Activated naive CD4-positive, alpha-beta T cell treated with anti-CD3 and anti-CD28 coated beads, Interleukin-2, amount 10 ng/mL, durations not matched to agents 7 days and 5 days (primary cell): Measurements from ENCODE around the gene OR1N1.
"Not testable (repeated sequence)": the region's sequence is repeated elsewhere in the genome, so short reads cannot be mapped to it uniquely, and the experiment has no call there.

Experiments used
- CTCF ChIA-PET: fragments of 350-600 bp; sonication (Branson Sonifier 250); formaldehyde crosslinking; loops from one replicate; lab custom pipeline; 2021; ENCODE audit warnings: antibody characterized with exemption; lab: Charles Lee
- DNase-seq: peaks from one replicate; pipeline ENCODE4 v3.0.0-alpha.2; 2020
- H3K27ac Mint-ChIP-seq: one replicate; pipeline ENCODE4 v1.8.0; 2021; ENCODE audit warnings: mild to moderate bottlenecking, moderate library complexity, mixed read lengths
- H3K27me3 Mint-ChIP-seq: one replicate; pipeline ENCODE4 v1.8.0; 2021; ENCODE audit warnings: mild to moderate bottlenecking, mixed read lengths
- H3K36me3 Mint-ChIP-seq: one replicate; pipeline ENCODE4 v1.8.0; 2021; ENCODE audit warnings: mixed read lengths
- H3K4me1 Mint-ChIP-seq: one replicate; pipeline ENCODE4 v1.8.0; 2021; ENCODE audit warnings: mixed read lengths
- H3K4me3 Mint-ChIP-seq: one replicate; pipeline ENCODE4 v1.8.0; 2021; ENCODE audit warnings: mild to moderate bottlenecking, moderate library complexity, mixed read lengths
- H3K9me3 Mint-ChIP-seq: one replicate; pipeline ENCODE4 v1.8.0; 2021; ENCODE audit warnings: mixed read lengths

The OR1N1 gene

GRCh38 chr9:122527193-122527592 is at the start of gene OR1N1:
Gene OR1N1, minus strand, starts transcription at chr9:122527293. Its CDS starts 0 bp downstream, at chr9:122527293.
- Mint-ChIP-seq H3K36me3 (no peaks in the 10 kb centered on the region), H3K4me1 (no peaks in the 10 kb centered on the region), H3K4me3 (no peak within 1 kb of the TSS), H3K27ac (no peak within 1 kb of the TSS), H3K9me3 (no peaks in the 10 kb centered on the region), H3K27me3 (peaks cover 8% of the 10 kb centered on the region)
- DNase-seq: no peak
- CTCF ChIA-PET: no interaction called here

GRCh38 chr9:122572456-122572855 is 45.4 kb upstream of the OR1N1 start:
- Mint-ChIP-seq H3K4me3 (no peak overlapping the region), H3K4me1 (no peaks in the 10 kb centered on the region), H3K36me3 (no peaks in the 10 kb centered on the region), H3K27ac (no peak overlapping the region), H3K27me3 (peaks cover 3% of the 10 kb centered on the region), H3K9me3 (no peaks in the 10 kb centered on the region)
- CTCF ChIA-PET: no interaction called here
- no peak for DNase-seq

GRCh38 chr9:122567901-122568300 is 40.8 kb upstream of the OR1N1 start:
- no peaks in the 10 kb centered on the region for H3K9me3 Mint-ChIP-seq
- H3K27me3 Mint-ChIP-seq: peaks cover 1% of the 10 kb centered on the region
- no peak overlapping the region for H3K4me3 Mint-ChIP-seq
- CTCF ChIA-PET: no interaction called here
- no peak for DNase-seq
- H3K36me3 Mint-ChIP-seq: no peaks in the 10 kb centered on the region
- no peaks in the 10 kb centered on the region for H3K4me1 Mint-ChIP-seq
- no peak overlapping the region for H3K27ac Mint-ChIP-seq

- Mint-ChIP-seq H3K4me1 (no peaks in the 10 kb centered on the region), H3K27me3 (no peaks in the 10 kb centered on the region), H3K27ac (no peak overlapping the region), H3K36me3 (no peaks in the 10 kb centered on the region), H3K9me3 (no peaks in the 10 kb centered on the region), H3K4me3 (no peak overlapping the region)
- CTCF ChIA-PET: no interaction called here
- no peak for DNase-seq
Measured at GRCh38 chr9:122562134-122562760, 35.2 kb upstream of the OR1N1 start.

GRCh38 chr9:122561446-122561845 is 34.4 kb upstream of the OR1N1 start:
- Mint-ChIP-seq H3K4me3 (no peak overlapping the region), H3K27ac (no peak overlapping the region), H3K9me3 (no peaks in the 10 kb centered on the region), H3K27me3 (no peaks in the 10 kb centered on the region), H3K4me1 (no peaks in the 10 kb centered on the region), H3K36me3 (no peaks in the 10 kb centered on the region)
- CTCF ChIA-PET: no interaction called here
- DNase-seq: no peak

- Mint-ChIP-seq H3K36me3 (no peaks in the 10 kb centered on the region), H3K27me3 (no peaks in the 10 kb centered on the region), H3K4me3 (no peak within 1 kb of the TSS), H3K4me1 (no peaks in the 10 kb centered on the region), H3K9me3 (no peaks in the 10 kb centered on the region), H3K27ac (no peak within 1 kb of the TSS)
- no peak for DNase-seq
- CTCF ChIA-PET: no interaction called here
Measured at GRCh38 chr9:122552812-122553211, 25.7 kb upstream of the OR1N1 start, which contains the start of gene OR1N2. Gene OR1N2, plus strand, starts transcription at chr9:122553112. Its CDS starts 100 bp downstream, at chr9:122553212.

- CTCF ChIA-PET: interaction anchor here (0.6 kb wide), 1 partner anchor 334 kb away, joined by 3 read pairs; no protein-coding TSS in a partner anchor
- Mint-ChIP-seq H3K9me3 (no peaks in the 10 kb centered on the region), H3K4me1 (no peaks in the 10 kb centered on the region), H3K27ac (no peak overlapping the region), H3K36me3 (no peaks in the 10 kb centered on the region), H3K4me3 (no peak overlapping the region), H3K27me3 (no peaks in the 10 kb centered on the region)
- no peak for DNase-seq
Measured at GRCh38 chr9:122551371-122551770, 24.3 kb upstream of the OR1N1 start.

- CTCF ChIA-PET: no interaction called here
Measured at GRCh38 chr9:122546196-122546595, 19.1 kb upstream of the OR1N1 start.

GRCh38 chr9:122538757-122539156 is 11.7 kb upstream of the OR1N1 start:
- Mint-ChIP-seq H3K27me3 (peaks cover 4% of the 10 kb centered on the region), H3K4me1 (no peaks in the 10 kb centered on the region)
- CTCF ChIA-PET: no interaction called here

More at GRCh38 chr9:122546196-122546595, 19.1 kb upstream of the OR1N1 start:
- Mint-ChIP-seq H3K4me3 (no peak overlapping the region), H3K9me3 (no peaks in the 10 kb centered on the region), H3K36me3 (no peaks in the 10 kb centered on the region), H3K4me1 (no peaks in the 10 kb centered on the region), H3K27me3 (peaks cover 13% of the 10 kb centered on the region), H3K27ac (no peak overlapping the region)
- no peak for DNase-seq

GRCh38 chr9:122537066-122537465 is 10.0 kb upstream of the OR1N1 start:
- not testable (repeated sequence) for H3K9me3 Mint-ChIP-seq

More at GRCh38 chr9:122538757-122539156, 11.7 kb upstream of the OR1N1 start:
- H3K27ac Mint-ChIP-seq: no peak overlapping the region
- no peaks in the 10 kb centered on the region for H3K36me3 Mint-ChIP-seq
- DNase-seq: no peak
- H3K4me3 Mint-ChIP-seq: no peak overlapping the region
- H3K9me3 Mint-ChIP-seq: peaks cover 2% of the 10 kb centered on the region

GRCh38 chr9:122536134-122536533 is 9.0 kb upstream of the OR1N1 start:
- CTCF ChIA-PET: no interaction called here
- no peaks in the 10 kb centered on the region for H3K36me3 Mint-ChIP-seq
- H3K9me3 Mint-ChIP-seq: peaks cover 2% of the 10 kb centered on the region
- H3K27ac Mint-ChIP-seq: no peak overlapping the region
- DNase-seq: no peak
- no peaks in the 10 kb centered on the region for H3K27me3 Mint-ChIP-seq
- H3K4me3 Mint-ChIP-seq: no peak overlapping the region
- no peaks in the 10 kb centered on the region for H3K4me1 Mint-ChIP-seq

More at GRCh38 chr9:122537066-122537465, 10.0 kb upstream of the OR1N1 start:
- H3K4me3 Mint-ChIP-seq, DNase-seq, H3K4me1 Mint-ChIP-seq, H3K36me3 Mint-ChIP-seq, CTCF ChIA-PET, H3K27ac Mint-ChIP-seq, H3K27me3 Mint-ChIP-seq: not testable (repeated sequence)

- DNase-seq, H3K27me3 Mint-ChIP-seq, H3K27ac Mint-ChIP-seq, H3K36me3 Mint-ChIP-seq, CTCF ChIA-PET, H3K4me3 Mint-ChIP-seq, H3K4me1 Mint-ChIP-seq, H3K9me3 Mint-ChIP-seq: not testable (repeated sequence)
Measured at GRCh38 chr9:122531157-122531556, 4.1 kb upstream of the OR1N1 start.

- Mint-ChIP-seq H3K9me3 (no peaks in the 10 kb centered on the region), H3K4me1 (no peaks in the 10 kb centered on the region), H3K27ac (no peak overlapping the region), H3K36me3 (no peaks in the 10 kb centered on the region), H3K27me3 (peaks cover 8% of the 10 kb centered on the region), H3K4me3 (no peak overlapping the region)
- DNase-seq: no peak
- CTCF ChIA-PET: no interaction called here
Measured at GRCh38 chr9:122526602-122527001, 491 bp downstream of the OR1N1 start.

GRCh38 chr9:122519376-122519775 is 7.7 kb downstream of the OR1N1 start:
- Mint-ChIP-seq H3K9me3 (no peaks in the 10 kb centered on the region), H3K36me3 (no peaks in the 10 kb centered on the region), H3K27ac (no peak overlapping the region), H3K4me1 (no peaks in the 10 kb centered on the region), H3K4me3 (no peak overlapping the region), H3K27me3 (no peaks in the 10 kb centered on the region)
- no peak for DNase-seq
- CTCF ChIA-PET: no interaction called here

- no peaks in the 10 kb centered on the region for H3K4me1 Mint-ChIP-seq
- H3K9me3 Mint-ChIP-seq: no peaks in the 10 kb centered on the region
- CTCF ChIA-PET: no interaction called here
- no peak within 1 kb of the TSS for H3K4me3 Mint-ChIP-seq
- H3K27ac Mint-ChIP-seq: no peak within 1 kb of the TSS
- H3K36me3 Mint-ChIP-seq: no peaks in the 10 kb centered on the region
- no peak for DNase-seq
- no peaks in the 10 kb centered on the region for H3K27me3 Mint-ChIP-seq
Measured at GRCh38 chr9:122518841-122519240, 8.3 kb downstream of the OR1N1 start, which contains the start of gene OR1J4. Gene OR1J4, plus strand, starts transcription at chr9:122519141. Its CDS starts 0 bp downstream, at chr9:122519141.
